WI38 (cell line): Measurements from ENCODE around the gene TWIST2.
A peak's percentile ranks its signal among the peaks of the same experiment; 100 is the strongest.

Experiments
- H3K4me3 ChIP-seq: 2 replicates; pipeline ENCODE4 v1.5.1; 2011; ENCODE audit warnings: low read depth, mild to moderate bottlenecking, control low read depth, low read length
- CTCF ChIP-seq: IDR thresholded peaks from 2 replicates; pipeline ENCODE4 v1.5.1; 2012; ENCODE audit warnings: low read depth, mild to moderate bottlenecking, control low read depth, low read length

The TWIST2 gene

GRCh38 chr2:238847841-238848690 is at the start of gene TWIST2:
TWIST2 (plus strand) TSS chr2:238848085; CDS start chr2:238848216, 131 bp downstream.
- peak within 1 kb of the TSS; percentile 89 for H3K4me3 ChIP-seq
- TF ChIP-seq CTCF, result no peak

GRCh38 chr2:238801791-238802190 is 46.1 kb upstream of the TWIST2 start:
- TF ChIP-seq CTCF, result no peak
- no peak overlapping the region for H3K4me3 ChIP-seq

GRCh38 chr2:238802957-238803356 is 44.9 kb upstream of the TWIST2 start:
- no peak overlapping the region for H3K4me3 ChIP-seq
- no peak for TF ChIP-seq CTCF

GRCh38 chr2:238803996-238804870 is 43.7 kb upstream of the TWIST2 start:
- TF ChIP-seq CTCF, result no peak

GRCh38 chr2:238808761-238809160 is 39.1 kb upstream of the TWIST2 start:
- no peak overlapping the region for H3K4me3 ChIP-seq
- TF ChIP-seq CTCF, result no peak

More at GRCh38 chr2:238803996-238804870, 43.7 kb upstream of the TWIST2 start:
- H3K4me3 ChIP-seq, result no peak overlapping the region

- no peak overlapping the region for H3K4me3 ChIP-seq
- TF ChIP-seq CTCF, result no peak
These were observed 37.6 kb upstream of the TWIST2 start for GRCh38 chr2:238810321-238810720.
